GM21381 (cell line): ENCODE measurements around the gene AMN.

Source experiments
- ATAC-seq: cut with Tn5 transposase; IDR thresholded peaks from one replicate; pipeline ENCODE4 v1.9.1; 2021; ENCODE audit warnings: mild to moderate bottlenecking, moderate library complexity; ENCODE audit not compliant: unreplicated experiment

The AMN gene

DNA sequence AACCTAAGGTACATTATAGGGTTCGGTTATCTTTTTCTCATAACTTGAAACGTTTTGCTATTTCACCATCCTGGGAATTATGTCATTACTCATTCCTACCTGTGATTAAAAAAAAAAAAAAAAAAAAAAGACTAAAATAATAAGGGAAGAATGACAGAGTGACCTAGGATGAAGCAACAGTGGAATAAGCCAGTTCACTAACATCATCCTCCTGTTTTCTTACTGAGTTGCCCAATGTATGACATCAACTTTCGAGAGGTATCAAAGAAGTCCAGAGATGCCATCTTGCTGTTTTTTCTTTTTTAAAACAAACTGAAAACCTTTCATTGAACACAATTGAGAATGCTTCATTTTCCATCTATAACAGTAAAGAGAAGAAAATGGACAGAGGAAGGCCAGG, 42.8 kb downstream of the AMN start:
- ATAC-seq, result no peak

DNA sequence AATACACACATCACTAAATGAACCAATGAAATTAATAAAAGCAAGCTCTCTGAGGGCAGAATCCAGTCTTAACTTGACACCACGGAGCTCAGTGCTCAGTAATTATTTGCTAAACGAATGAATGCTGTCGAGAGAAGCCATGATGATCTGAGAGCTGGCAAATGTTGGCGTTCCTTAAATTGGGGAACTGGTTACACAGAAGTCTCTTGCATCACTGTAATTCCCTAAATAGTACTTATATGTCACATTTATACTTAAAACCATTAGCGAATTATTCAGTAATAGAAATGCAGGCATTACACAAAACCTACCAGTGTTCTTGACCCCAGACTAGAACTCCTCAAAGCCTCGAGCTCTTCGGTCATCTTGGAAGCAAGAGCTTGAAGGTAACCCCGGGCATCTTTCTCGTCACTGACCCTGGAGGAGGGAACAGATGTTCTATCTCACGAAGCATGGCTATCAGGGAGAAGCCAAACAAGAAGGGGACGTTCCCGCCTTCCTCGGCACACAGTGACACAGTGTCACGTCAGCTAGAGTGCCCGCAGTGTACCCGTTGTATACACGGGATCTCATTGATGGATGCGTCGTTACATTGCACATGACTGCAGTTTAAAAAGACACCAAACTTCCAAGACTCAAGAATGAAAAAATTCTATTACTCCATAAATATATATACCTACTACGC, 43.6 kb downstream of the AMN start:
- no peak for ATAC-seq

DNA sequence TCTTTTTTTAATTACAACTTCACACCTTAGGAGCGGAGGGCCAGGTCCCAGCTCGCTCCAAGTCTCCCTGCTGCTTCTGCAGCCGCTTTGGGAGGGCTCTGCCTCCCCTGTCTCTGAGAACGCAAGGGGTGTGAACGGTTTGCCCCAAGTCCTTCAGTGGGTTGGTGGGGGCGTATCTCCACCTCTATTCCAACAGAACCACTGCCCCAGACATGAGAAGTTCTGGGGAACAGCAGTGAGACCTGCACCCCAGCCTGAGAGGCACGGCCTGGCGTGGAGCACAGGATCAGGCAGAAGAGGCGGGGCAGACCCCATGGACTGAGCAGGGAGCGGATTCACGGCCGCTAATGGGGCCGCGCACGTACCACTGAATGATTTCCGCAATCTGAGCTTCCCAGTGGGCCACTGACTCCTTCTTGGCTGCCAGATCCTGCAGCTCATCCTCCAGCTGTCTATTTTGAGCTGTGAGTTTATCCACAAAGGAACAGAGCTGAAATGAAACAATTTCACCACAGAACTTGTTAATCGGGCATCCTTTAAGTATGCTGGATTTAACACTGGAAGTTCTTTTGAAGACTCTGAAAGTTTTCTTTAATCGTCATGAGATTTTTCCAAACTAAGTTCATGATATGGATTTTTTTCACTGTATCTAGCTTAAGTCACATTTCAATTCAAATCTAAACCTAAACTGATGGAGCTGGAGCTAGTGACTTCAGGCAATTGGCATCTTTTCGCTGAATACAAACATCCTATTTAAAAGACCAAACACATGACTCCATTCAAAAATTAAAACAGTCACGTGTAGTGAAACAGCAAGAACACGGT, 44.4 kb downstream of the AMN start:
- ATAC-seq, result no peak

DNA sequence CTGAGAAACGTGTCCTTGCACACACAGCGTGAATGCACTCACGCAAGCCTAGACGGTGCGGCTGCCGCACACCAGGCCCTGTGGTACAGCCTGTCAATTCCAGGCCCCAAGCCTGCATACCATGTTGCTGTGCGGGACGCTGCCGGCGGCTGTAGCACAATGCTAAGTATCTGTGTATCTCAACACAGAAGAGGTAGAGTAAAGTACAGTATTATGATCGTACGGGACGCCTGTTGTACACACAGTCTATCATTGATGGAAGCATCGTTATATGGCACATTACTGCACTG, 45.0 kb downstream of the AMN start:
- no peak for ATAC-seq

DNA sequence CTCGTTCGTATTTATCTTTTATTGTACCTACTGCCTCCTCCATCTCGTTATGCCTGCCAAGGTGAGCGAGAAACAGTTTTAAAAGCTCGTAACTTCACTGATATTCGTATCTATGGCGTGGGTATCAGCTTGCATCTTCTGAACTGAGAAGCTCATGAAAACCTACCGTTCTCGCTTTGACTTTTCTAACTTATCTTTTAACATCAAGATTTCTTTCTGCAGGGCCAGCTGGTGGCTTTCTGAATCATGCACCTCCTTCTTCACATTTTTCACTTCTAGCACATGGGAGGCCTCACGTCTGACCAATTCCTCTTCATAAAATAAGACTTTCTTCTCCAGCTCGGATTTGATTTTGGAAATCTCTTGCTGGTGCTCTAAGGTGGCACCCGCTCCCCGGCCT, 45.8 kb downstream of the AMN start:
- ATAC-seq, result no peak

DNA sequence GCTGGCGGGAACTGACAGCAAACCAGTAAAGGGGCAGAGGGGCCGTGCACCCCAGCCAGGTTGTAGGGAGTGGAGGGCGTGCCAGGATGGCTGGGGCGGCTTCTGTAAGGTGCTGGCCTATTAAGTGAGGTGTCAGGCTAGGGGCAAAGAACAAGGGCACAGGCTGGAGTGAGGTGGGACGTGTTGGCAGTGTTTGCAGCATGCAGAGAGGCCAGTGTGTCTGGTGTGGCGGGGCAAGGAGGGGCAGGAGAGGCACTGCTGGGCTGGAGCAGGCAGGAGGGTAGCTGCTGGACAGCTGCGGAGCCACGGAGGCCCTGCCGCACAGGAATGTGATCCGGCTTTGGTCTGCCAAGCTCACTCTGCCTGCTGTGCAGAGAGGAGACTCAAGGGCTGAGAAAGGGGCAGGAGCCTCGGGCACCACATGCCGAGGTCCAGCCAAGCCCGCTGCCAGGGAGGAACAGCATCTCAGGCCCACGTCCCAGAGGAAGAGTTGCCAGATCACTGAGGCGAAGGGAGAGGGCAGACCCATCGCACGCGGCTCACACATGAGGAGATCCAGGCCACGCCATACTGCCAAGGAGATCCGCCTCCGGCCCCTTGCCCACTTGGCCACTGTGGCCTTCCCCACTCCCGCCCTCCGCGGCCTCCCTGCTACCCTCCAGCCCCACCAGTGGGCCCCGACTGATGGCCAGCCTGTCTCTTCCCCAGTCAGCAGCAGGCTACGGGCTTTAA, 46.8 kb downstream of the AMN start:
- no peak for ATAC-seq

DNA sequence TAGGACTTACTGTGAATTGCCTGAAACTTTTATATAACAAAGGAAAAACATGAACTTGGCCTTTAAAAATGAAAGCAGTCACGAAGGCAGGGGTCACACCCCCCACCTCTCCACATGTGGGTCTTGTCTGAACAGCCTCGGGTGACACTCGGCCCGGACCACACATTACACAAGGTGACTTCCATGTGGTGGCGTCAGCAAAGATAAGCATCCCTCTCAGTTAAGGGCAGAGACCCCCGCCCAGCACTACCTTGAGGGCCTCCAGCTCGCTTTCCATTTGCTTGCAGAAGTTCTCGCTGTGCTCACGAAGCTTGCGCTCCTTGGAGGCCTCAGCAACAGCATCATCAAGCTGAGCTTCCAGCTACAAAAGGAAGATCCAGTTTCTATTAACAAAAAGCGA, 47.4 kb downstream of the AMN start:
- no peak for ATAC-seq

DNA sequence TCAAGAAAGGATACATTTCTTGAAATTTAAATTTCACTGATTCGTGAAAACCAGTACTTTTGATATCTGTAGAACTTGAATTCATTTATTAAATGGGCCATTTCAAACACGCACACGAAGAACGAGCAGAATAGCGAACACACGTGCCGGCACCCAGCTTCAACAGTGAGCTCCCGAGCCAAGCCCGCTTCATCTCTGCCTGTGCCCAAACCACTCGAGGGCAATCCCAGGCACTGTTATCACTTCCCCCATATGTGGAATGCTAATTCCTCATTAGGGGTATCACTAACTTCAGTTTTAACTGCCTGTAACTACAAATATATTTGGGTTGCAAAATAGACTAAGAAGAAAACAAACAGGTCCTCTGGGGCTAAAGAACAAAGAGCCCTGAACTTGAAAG, 48.0 kb downstream of the AMN start:
- no peak for ATAC-seq

DNA sequence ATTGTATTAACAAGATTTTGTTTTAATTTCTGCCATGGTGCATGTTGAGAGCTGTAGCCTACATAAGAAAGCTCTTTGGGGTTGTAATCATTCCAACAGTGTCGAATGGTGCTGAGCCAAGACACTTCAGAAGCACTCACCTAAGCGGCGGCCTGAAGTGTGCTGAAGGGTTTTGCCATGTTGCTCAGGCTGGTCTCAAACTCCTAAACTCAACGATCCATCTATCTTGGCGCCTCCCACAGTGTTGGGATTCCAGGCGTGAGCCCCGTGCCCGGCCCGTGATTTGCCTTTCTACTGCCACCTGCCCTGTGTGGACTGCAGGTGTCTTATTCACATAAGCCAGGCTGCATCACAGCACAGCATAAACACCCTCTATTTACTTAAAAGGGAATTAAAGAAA, 48.9 kb downstream of the AMN start:
- ATAC-seq, result no peak

DNA sequence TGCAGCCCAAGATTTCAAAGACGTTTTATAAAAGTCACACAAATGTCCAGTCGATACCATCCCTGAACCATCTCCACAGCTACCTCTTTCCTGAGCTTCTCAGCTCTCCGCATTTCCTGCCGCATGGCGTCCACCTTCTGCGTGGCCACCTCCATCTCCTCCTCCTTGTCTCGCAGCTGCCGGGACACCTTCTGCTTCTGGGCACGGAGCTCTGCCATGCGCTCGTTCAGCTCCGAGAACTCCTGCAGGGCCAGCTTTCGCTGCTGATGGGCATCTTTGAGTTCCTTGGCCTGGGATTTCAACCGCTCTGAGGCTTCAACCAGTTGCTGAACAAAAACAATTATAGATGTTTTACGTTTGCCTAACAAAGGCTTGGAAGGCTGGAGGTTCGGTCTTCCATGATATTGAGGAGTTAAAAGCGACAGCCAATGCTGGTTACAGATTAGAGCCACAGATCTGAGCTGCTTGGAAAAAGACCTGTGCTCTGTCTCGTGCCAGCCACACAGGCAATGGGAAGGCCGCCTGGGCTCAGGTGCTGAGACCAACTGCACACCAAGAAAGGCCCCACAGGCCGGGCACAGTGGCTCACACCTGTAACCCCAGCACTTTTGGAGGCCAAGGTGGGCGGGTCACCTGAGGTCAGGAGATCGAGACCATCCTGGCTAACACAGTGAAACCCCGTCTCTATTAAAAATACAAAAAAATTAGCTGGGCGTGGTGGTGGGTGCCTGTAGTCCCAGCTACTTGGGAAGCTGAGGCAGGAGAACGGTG, 49.6 kb downstream of the AMN start:
- no peak for ATAC-seq

DNA sequence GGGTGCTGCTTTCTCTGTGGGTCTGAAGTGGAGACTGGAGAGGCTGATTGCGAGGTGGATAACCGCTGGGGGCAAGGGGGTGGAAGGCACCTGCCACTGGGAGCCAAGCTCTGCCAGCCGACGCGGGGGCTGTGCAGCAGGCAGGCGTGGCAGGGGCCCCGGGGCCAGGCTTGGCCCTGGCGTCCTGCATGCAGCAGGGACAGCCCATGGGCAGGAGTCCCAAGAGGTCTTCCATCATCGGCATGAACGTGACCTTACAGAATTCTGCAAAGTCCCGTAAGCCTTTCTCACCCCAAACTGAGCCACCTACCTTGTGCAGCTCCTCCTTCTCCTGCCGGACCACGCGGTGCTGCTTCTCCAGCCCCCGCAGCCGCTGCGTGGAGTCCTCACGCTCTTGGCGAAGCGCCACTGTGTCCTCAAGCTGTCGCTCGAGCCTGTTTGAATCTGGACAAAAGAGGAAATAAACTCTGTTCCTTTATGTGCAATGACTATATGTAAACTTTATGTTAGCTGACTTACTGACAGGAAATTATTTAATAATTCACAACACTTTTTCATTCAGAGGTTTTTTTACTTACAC, 51.3 kb downstream of the AMN start:
- no peak for ATAC-seq

DNA sequence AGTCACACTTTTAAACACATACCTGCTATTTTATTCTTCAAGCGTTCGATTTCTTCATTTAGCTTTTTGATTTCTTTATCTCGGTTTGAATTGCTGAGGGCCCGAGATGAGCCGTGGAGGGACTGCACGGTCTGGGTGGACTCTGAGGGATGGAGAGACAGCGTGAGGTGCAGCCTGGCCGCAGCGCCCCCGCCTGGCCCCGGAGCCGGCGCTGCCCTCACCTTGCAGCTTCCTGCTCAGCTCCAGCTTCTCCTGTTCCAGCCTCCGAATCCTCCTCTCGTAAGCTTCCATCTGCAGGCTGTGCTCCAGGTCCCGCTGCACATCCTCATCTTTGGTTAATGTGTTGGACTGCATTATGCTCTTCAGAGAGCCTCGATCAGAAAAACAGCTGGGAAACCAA, 53.2 kb downstream of the AMN start:
- no peak for ATAC-seq

DNA sequence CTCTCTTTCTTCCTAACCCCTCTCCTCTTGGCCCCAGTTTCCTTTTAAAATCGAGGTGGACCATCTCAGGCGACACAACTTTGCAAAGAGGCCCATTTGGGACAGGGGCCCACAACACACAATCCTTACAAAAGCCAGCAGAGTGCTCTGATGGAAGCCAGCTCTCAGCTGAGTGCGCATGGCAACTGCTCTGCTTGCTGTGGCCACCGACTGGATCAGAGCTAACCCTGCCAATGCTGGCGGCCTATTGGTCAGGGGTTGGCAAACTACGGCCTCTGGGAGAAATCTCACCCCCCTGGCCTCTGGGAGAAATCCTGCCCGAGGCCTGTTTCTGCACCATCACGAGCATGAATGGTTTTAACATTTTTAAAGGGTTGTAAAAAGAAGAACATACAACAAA, 55.0 kb downstream of the AMN start:
- ATAC-seq, result no peak

DNA sequence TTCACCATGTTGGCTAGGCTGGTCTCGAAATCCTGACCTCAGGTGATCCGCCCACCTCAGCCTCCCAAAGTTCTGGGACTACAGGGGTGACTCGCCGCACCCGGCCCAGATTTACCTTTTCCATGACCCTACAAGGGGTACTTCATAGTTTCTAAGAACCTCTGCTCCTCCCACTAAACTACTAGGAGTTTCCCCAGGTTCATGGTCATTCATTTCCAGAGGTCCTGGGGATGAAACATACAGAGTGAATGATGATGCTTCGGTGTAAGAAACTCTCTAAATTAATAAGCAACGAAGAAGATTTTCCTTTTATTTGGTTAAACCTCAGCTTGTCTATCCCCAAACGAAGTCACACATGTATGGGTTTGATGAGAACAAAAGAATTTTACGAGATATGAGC, 56.9 kb downstream of the AMN start:
- no peak for ATAC-seq

DNA sequence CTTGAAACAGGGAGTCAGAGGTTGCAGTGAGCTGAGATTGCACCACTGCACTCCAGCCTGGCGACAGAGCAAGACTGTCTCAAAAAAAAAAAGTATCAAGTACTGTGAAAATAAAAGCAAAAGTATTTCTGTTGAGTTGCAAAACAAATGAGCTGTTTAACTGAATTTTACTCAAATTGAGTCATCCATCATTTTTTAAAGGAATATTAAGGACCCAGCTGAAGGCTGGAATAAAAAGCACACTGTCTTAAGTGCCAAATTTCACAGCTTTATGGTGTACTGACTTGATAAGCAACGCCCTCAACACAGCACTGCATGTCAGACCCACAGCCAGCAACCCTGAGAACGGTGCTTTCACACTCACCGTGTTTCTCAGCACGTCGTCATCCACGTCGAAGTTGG, 57.9 kb downstream of the AMN start:
- no peak for ATAC-seq
